ENCODE results near the gene ACAD11.
"Not testable (repeated sequence)": the region's sequence is repeated elsewhere in the genome, so short reads cannot be mapped to it uniquely, and the experiment has no call there.

ACAD11 gene

DNA sequence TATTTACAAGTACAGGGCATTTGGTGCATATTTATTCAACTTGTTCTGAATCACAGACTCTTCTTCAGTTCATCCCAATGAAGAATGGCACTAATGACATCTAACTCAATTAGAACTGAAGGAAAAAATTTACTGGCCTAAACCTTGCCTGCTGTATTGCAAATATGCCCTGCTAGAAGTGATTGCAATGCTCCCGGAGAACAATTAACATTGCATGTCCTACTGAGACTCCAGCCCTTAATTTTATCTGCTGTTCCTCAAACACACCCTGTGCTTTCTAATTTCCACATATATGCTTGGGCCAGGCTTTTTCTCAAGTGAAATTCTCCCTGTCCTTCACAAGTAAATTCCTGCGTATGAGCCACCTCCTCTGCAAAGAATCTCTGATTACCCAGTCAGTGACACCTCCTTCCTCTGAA lies 54.2 kb downstream of the ACAD11 start:
- no peak for DNase-seq (ENCODE audit: extremely low read depth in 1 of 2, low read depth in 1 of 2)

DNA sequence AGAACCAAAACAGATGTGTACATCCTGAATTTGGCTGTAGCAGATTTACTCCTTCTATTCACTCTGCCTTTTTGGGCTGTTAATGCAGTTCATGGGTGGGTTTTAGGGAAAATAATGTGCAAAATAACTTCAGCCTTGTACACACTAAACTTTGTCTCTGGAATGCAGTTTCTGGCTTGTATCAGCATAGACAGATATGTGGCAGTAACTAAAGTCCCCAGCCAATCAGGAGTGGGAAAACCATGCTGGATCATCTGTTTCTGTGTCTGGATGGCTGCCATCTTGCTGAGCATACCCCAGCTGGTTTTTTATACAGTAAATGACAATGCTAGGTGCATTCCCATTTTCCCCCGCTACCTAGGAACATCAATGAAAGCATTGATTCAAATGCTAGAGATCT lies 59.0 kb downstream of the ACAD11 start:
- DNase-seq (ENCODE audit: extremely low read depth in 1 of 2, low read depth in 1 of 2): not testable (repeated sequence)

DNA sequence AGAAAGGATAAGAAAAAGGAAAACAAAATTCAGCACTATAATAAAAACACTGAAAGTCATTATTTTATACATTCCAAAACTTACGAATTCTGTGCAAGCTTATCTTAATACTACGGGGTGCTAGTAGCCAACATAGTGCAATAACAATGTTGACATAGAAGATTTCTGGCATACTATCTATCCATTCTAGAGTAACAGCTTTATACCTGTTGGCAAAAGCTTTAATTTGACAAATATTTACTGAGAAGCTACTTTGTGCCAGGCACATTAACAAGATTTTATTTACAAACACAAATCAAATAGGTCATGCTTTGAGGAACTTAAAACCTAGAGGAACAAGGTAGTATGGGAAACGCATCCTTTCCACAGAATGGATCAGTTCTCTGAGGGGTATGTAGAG lies 61.4 kb downstream of the ACAD11 start:
- DNase-seq (ENCODE audit: extremely low read depth in 1 of 2, low read depth in 1 of 2): no peak

DNA sequence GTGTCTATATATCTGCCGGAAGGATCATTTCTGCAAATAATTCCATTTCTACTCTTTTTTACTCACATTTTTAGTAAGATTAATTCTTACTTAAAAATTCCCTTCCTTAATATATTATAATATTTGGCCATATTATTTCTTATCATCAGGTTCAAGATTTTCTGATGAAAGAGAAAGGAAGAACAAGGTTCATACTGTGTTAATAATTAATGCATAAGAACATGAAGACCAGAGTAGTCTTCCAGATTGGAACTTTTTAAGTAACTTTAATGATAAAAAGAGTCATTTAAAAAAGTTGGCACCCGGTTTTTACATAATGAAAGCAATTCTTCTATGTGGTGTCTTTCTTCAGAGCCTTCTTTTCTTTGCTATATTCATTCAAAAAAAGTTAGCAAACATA lies 61.9 kb downstream of the ACAD11 start:
- DNase-seq (ENCODE audit: extremely low read depth in 1 of 2, low read depth in 1 of 2): no peak

DNA sequence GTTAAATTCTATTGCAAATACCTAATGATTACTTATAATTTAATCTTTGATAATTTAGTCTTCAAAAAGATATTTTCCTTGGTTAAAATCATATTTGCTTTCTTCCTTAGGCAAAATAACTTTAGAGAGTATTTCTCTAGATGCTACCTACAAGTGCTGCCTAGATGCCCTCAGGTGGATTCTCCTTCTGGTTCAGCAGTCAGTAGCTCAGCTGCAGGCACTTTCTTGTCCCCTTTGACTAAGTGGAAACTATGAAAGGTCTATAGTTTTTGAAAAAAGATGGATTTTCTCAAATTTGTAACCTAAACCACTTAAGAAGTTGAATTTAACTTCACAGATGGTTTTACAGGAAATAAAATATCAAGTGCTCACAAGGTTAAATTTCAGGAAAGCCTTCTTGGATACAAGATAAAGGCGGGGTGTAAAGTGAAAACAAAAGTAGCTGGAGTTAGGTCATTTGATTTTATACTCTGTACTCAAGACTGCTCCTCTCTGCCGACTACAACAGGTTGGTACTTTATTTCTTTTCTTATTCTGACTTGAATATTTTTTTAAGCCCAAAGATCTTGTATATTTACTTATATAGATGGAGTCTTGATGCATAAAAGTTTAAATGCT lies 62.7 kb downstream of the ACAD11 start, which contains the start of gene ACKR4:
TSS of gene ACKR4 (plus strand) at position 455 of the 618 bp plus-strand sequence. CDS start 3,128 bp downstream, outside the sequence.
- DNase-seq (ENCODE audit: extremely low read depth in 1 of 2, low read depth in 1 of 2): no peak

DNA sequence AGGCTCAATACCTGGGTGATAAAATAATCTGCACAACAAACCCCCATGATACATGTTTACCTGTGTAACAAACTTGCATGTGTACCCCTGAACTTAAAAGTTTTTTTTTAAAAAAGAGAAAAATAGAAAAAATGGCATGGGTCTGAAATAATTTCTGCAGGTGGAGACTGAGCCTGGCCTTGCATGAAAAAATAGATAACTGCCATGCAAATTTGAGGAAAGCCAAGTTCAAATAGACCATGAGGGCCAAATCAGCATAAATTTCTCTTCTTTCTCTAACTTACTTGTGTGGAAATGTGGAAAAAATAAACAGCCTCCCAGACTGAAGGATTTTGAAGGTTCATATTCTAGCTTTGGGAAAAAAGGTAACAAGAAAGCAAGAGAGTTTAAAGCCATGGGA lies 63.3 kb downstream of the ACAD11 start:
- DNase-seq (ENCODE audit: extremely low read depth in 1 of 2, low read depth in 1 of 2): no peak

DNA sequence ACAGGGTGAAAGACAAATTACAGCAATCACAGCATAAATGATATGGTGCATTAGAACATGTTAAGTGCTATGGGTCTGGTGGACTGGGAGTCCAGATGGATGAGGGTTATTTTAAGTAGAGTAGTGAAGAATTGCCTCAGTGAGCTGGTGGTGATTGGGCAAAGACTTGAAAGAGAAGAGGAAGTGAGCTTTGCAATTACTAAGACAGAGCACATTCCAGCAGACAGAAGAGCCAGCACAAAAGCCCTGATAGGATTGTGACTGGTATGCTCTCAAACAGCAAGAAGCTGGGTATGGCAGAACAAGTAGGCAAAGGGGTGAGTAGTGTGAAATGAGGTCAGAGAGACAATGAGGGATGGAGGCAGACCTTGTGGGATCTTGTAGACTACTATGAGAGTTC lies 64.6 kb downstream of the ACAD11 start:
- DNase-seq (ENCODE audit: extremely low read depth in 1 of 2, low read depth in 1 of 2): no peak

DNA sequence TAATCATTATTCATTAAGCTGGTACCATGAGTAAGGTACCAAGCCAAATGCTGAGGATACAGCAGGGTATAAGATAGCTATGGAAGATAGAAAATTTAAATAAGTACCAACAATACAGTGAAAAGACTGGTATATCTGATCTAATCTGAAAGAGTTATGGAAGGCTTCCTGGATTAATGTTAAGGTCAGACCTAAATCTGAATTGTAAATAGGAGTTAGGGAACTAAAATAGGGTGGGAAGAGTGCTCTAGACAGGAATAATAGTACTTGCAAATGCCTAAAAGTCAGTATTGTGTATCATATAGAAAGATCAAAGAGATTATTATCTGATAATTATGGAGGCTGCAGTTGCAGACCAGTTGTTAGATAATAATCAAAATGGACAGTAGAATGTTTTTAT lies 65.1 kb downstream of the ACAD11 start:
- DNase-seq (ENCODE audit: extremely low read depth in 1 of 2, low read depth in 1 of 2): no peak

DNA sequence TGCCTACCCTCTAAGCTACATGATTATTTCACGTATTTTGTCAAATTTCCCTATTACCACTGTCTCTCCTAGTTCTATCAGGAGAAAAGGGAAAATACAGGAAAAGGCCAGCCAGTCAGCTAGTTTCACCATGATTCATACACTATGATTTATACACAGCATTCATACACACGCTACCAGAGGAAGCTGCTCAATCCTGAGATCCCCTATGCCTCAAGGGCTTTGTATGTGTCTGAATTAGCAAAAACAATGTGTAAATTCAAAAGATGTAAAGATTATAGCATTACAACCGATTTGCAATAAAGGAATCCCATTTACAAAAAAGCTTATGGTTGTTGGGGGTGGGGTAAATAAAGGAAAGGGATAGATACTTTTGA lies 65.7 kb downstream of the ACAD11 start:
- DNase-seq (ENCODE audit: extremely low read depth in 1 of 2, low read depth in 1 of 2): no peak

DNA sequence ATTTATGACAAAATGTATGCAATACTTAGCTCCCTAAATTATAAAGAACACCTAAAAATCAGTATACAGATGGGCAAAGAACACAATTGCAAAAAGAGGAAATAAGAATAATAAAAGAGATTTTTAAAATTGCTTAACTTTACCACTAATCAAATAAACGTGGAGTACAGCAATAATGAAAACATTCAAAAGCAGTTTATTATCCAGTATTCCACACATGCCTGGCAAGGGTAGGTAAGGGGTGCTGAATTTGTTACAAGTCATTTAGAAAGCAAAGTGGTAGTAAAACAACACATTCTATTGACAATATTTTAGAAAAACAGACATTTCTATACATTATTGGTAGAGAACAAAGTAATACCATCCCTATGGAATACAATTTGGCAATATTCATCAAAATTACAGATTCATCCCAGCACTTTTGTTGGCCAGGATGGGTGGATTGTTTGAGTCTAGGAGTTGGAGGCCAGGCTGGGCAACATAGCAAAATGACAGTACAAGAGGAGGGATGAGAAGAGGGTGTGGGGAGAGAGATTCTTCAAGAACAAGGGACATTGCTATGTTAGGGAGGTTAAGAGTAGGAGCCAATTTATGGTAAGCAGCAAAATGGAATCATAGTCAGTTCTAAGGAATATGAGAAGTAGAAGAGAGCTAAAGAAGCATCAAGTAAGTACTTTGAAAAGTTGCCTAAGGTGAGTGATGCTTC lies 66.2 kb downstream of the ACAD11 start:
- DNase-seq (ENCODE audit: extremely low read depth in 1 of 2, low read depth in 1 of 2): no peak

DNA sequence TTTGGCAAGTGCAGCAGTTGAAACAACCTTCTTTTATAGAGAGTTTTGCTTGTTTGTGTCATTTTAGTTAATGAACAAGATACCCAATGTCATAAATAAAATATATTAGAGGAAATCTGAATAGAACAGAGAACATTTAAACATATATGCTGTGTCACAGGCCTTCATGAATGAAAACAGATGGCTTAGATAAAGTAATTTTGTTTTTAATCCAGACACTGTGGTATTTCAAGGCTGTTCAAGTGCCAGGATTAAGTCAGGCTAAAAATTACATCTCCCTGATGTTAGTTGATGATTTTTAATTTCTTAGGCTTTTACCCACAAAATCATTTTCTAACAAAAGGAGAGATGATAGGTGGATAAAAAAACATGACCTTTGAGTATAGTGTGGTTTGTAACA lies 67.4 kb downstream of the ACAD11 start:
- no peak for DNase-seq (ENCODE audit: extremely low read depth in 1 of 2, low read depth in 1 of 2)

DNA sequence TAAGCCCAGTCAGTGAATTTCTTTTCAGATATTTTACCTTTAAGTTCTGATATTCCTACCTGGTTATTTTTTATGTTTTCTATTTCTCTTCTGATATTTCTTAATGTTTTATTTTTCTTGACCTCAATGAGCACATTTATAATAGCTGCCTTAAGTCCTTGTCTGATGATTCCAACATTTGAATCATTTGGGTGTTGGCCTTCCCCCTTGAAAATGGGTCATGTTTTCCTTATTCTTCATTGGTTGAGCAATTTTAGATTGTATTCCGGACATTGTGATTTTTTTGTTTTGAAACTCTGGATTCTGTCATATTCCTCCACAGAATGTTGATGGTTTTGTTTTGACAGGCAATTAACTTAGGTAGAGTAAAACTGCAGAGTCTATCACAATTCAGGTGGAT lies 72.2 kb downstream of the ACAD11 start:
- DNase-seq (ENCODE audit: extremely low read depth in 1 of 2, low read depth in 1 of 2): no peak

DNA sequence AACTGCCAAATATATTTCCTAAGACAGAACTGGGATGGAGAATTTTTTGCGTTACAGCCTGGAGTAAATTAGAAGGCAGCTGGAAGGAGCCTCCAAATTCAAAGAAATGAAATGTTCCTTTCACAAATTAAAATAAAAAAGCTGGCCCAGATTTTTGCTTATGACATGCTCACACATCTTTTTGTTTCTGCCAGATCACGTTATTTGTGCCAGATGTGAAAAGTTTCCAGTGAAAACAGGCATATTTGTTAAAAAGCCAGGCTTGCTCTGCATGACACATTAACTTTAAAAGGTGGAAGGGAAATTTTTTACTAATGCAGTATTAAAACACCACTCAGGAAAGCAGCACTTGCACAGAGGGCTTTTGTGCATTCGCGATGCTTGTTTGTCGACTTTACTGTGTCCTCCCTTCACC lies 85.8 kb downstream of the ACAD11 start:
- no peak for DNase-seq (ENCODE audit: extremely low read depth in 1 of 2, low read depth in 1 of 2)

DNA sequence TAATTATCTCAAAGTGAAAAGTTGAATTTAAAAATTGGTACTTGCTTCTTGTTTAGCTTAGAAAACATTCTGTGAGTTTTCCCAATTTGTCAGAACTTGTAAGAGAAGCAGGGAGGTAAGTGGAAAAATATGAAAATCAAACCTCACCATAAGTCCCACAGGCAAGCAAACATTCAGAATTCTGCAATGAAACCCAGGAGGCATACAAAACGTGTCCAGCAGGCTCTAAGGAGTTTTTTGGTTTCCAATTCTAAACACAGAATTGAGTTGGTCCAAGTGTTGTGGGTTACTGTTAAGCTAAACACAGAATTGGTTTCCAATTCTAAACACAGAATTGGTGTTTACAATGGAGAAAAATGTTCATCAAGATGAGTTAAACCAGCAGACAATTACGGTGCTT lies 89.6 kb downstream of the ACAD11 start:
- no peak for DNase-seq (ENCODE audit: extremely low read depth in 1 of 2, low read depth in 1 of 2)

DNA sequence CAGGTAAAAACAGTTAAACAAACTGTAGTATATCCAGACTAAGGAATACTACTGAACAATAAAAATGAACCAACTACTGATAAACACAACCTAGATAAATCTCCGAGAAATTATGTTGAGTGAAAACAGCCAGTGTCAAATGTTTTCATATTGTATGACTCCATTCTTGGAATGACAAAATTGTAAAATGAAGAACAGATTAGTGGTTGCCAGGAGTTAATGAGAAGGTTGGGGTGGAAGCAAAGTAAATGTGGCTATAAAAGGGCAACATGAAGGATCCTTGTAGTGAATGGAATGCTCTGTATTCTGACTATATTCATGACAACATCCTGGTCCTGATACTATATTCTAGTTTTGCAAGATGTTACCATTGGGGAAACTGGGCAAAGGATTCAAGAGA lies 90.0 kb downstream of the ACAD11 start:
- no peak for DNase-seq (ENCODE audit: extremely low read depth in 1 of 2, low read depth in 1 of 2)

DNA sequence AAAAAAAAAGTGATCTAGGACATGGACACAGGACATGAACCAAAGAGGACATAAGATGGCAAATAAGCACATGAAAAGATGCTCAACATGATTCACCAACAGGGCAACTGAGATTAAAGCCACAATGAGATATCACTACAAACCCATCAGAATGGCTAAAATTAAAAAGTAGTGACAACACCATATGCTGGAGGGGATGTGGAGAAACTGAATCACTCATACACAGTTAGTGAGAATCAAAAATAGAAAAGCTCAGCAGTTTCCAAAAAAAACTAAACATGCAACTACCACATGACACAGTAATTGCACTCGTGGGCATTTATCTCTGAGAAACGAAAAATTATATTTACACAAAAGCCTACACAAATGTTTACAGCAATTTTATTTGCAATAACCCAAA lies 90.5 kb downstream of the ACAD11 start:
- DNase-seq (ENCODE audit: extremely low read depth in 1 of 2, low read depth in 1 of 2): no peak

DNA sequence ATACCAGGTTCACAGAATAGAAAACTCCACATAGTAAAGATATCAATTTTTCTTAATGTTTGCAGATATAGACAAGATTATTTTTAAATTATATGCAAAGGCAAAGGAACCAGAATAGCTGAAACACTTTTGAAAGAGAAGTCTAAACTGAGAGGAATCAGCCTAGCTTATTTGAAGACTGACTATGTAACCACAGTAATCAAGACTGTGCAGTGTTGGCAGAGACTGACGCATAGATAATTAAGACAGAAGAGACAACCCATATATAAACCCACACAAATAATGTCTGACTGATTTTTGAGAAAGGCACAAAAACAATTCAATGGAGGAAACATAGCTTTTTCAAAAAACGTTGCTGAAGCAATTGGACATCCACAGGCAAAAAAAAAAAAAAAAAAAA lies 91.2 kb downstream of the ACAD11 start:
- DNase-seq (ENCODE audit: extremely low read depth in 1 of 2, low read depth in 1 of 2): no peak

DNA sequence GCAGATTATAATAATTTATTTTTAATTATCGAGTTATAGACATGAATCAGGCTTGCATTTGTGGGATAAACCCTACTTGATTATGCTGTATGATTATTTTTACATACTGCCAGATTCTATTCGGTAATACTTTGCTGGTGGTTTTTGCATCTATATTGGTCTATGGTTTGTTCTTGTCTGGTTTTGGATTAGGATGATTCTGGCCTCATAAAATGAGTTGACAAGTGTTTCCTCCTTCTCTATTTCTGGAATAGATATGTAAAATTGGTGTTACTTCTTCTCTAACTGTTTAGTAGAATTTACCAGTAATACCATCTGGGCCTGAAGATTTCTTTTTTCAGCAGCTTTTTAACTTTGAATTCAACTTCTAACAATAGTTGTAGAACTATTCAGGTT lies 95.5 kb downstream of the ACAD11 start:
- DNase-seq (ENCODE audit: extremely low read depth in 1 of 2, low read depth in 1 of 2): no peak

DNA sequence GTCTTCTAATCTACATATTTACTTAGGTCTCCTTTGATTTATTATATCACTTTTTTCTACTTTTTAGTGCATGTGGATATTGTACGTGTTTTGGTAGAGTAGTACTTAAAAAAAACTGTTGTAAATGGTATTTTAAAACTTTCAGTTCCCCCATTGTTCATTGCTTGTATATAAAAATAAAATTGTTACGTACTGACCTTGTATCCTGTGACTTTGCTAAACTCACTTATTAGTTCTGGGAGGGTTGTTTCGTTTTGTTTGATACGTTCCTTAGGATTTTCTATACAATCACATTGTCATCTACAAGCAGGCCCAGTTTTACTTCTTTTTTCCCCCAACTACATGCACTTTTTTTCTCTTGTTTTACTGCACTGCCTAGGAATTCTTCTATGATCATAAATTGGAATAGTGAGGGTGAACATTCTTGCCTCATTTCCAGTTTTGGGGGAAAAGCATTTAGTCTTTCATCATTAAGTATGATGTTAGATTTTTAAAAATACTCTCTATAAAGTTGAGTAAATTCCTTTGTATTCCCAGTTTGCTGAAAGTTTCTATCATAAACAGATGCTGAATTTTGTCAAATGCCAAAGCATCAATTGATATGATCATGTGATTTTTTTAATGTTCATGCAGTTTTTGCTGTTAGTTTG lies 96.1 kb downstream of the ACAD11 start:
- DNase-seq (ENCODE audit: extremely low read depth in 1 of 2, low read depth in 1 of 2): no peak

DNA sequence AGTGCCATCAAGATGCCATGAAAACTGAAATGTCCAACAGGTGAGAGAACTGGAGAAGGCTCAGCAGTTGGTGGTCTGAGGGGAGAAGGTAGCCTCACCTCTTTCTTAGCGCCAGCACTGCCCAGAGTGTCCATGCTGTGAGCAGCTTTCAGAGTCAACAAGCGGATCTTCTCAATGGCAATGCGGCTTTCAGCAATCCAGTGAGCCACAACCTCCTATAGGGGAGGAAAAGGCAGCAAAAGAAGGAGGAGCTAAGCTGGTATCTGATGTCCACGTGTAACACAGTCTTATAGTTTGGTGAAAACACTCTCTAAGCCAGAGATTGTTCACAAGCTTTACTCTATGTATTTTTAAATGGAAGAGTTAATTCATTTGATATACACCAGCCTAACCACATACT lies 98.6 kb downstream of the ACAD11 start:
- DNase-seq (ENCODE audit: extremely low read depth in 1 of 2, low read depth in 1 of 2): no peak

DNA sequence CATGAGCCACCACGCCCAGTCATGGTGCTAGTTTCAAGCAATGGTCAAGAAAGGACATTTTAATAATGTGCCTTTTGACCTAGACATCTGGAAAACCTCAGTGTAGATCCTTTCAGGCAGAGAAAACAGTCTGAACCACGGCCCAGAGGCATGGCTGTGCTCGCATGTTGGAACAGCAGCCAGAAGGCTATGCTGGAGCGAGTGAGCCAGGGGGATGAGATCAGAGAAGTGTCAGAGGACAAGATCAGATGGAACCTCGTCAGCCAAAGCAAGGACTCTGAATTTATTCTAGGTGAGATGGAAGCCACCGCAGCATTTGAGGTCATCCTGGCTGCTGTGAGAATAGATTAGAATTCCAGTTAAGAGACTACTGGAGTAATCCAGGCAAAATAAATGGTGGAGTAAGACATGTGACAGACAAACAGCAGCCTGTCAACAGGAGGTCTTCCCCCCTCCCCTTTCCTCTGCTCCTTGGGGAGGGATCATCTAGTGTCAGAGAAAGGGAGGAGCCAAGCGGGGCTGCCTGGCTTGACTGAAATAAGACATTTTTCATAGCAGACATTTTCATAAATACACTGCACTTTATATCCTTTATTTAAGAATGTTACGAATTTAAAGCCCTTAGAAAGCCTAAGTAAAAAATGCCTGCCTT lies 103.0 kb downstream of the ACAD11 start:
- no peak for DNase-seq (ENCODE audit: extremely low read depth in 1 of 2, low read depth in 1 of 2)

DNA sequence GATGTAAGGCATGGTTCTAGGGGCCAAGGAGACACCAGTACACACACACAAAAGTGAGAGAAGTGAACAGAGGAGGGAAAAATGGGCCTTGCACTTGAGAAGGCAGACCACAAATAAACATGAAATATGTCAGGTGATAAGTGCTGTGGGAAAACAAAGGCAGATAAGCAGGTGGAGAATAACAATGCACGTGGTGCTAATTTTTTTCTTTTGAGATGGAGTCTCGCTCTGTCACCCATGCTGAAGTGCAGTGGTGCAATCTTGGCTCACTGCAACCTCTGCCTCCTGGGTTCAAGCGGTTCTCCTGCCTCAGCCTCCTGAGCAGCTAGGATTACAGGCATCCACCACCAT lies 103.6 kb downstream of the ACAD11 start:
- DNase-seq (ENCODE audit: extremely low read depth in 1 of 2, low read depth in 1 of 2): not testable (repeated sequence)
